GM10847 (cell line): ENCODE results near the gene AASS.

ENCODE experiments used
- POLR2A ChIP-seq: IDR thresholded peaks from 2 replicates; pipeline ENCODE4 v1.6.1; 2011; ENCODE audit not compliant: insufficient read length; ENCODE audit errors: extremely low read depth

The AASS gene

DNA sequence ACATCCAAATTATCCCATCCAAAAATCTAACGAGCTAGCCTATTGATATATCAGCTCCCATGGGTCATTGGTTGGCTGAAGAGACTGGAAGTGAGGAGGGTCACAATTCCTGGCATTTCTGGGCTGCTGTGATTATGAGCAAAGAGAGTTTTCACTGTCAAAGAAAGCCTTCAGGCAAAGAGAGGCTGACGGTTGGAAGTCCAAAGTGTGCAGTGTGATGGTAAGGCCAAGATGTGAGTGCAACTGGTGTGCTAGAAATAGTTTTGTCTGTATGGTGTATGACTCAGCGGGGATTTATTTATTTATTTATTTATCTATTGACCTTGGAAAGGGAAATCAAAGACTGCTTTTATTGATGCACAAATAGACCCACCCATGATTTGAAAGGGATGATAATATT lies 75.0 kb downstream of the AASS start:
- TF ChIP-seq POLR2A, result no peak

DNA sequence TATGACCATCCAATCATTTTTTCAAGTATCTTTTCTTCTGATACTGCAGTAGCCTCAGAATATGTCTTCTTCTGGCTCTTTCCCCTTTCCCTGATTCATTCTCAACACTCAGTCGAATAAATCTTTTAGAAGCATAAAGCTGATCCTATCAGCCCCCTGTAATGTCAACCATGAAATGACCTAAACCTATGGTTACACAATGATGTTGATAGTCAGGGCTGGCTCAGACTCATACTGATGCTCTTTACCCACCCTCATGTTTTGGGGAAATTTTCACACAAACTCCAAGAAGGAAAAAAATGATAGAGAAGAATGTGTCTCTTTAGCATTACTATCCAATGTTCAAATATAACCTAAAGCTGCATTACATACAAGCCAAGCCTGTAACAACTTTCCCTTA lies 76.0 kb downstream of the AASS start:
- no peak for TF ChIP-seq POLR2A

DNA sequence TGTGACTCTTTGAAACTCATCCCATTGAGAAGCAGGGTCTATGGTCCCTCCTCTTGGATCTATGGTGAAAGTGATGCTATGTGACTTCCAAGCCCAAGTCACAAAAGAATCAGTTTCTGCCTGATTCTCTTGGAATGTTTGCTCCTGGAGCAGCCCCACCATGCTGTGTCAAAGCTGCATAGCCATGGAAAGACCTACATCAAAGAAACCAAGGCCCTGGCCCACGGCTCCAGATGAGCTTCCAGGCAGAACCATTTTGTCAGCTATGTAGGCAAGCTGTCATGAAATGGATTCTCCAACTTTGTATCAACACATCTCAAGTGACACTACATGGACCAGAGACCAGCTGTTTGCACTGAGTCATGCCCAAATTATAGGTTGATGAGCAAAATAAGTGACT lies 77.0 kb downstream of the AASS start:
- TF ChIP-seq POLR2A, result no peak

DNA sequence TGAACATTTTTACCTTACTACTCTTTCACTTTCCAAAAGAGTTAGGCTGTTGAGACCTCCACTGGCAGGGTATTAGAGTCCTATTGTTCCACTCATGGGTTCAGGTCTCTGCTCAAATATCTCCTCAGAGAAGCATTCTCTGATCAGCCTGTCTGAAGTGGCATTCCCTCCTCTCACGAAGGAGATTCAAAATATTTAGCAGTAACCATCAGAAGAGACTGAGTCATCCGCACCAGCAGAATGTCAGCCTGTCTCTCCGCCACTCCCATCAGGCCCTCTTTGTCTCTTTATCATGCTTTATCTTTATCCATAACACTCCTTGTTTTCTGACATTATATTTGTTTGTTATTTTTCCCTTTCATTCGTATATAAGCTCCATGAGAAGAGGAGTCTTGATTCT lies 79.1 kb downstream of the AASS start:
- no peak for TF ChIP-seq POLR2A

DNA sequence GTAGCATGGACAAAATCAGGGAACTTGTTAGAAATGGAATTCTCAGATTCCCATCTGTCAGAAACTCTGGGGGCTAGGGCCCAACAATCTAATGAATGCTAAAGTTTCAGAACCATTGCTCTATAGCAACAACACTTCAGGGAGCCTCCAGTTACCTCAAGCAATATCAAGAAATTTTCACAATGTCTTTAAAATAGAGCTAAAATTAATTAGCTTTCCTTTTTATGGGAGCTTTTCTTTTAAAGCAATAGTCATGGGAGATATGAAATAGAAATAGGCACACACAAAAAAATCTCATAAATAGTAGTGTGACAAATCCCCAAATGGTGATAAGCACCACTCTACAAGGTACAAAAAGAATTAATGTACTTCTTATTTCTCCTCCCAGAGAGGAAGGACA lies 80.9 kb downstream of the AASS start:
- no peak for TF ChIP-seq POLR2A

DNA sequence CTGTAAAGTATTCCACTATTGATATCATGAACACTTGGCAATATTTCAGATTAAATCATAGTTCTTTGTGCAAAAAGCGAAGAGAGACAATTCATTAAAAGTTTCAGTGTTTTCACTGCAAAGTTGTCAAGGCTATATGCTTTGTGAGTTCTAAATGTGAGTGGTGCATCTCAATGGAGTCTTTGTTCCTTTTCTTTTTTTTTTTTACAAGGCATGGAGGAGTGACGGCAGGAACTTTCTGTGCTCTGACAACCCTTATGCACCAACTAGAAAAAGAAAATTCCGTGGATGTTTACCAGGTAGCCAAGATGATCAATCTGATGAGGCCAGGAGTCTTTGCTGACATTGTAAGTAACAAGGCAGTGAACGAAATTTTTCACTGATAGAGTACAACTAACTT lies 84.5 kb downstream of the AASS start:
- TF ChIP-seq POLR2A, result no peak

DNA sequence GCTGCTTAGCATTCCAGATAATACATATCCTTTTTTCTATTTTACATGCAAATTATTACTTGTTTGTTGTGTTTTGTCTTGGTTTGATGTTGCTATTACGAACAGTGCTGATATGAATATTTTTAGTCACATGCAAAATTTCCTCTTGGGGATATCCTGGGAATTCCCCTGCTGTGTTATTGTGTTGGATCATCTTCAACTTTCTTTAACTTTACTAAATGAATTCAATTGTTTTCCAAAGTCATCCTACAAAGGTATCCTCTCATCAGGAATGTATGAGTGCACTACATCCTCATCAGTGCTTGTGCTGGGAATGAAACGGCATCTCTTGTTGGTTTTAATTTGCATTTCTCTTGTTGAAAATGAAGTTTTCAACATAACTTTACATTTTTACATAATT lies 87.1 kb downstream of the AASS start:
- no peak for TF ChIP-seq POLR2A

DNA sequence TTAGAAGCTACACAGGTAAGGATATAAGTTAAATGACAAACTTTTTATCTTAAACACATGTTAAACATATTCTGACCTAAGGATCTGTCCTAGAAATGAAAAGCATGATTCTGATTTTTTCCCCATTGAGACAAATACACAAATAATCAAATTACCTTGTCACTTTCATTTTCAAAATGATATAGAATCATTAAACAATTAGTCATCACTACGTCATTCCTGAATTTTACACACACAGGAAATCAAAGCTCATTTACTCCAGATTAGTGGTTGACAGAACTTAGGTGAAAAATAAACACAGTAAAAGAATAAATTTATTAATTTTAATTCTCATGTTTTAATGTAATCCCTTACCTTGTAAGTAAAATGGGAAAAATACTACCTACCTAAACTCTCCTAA lies 89.0 kb downstream of the AASS start:
- no peak for TF ChIP-seq POLR2A

DNA sequence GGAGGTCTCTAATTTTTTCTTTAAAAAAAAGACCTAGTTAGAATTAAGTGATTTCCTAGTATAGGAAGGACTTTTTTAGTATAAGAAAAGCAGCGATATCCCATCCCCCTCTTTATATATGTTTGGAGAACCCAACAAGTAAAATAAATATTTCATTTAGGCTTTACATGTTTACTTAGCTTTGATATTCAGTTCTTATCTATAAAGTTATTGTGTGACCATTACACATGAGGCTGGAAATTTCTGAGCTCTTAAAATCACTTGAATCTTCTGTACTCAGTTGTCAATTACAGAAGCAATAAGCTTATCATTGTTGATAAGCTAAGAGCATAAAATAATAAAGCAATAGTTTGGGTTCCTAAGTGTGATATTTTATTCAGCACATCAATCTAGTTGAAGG lies 89.7 kb downstream of the AASS start:
- TF ChIP-seq POLR2A, result no peak

DNA sequence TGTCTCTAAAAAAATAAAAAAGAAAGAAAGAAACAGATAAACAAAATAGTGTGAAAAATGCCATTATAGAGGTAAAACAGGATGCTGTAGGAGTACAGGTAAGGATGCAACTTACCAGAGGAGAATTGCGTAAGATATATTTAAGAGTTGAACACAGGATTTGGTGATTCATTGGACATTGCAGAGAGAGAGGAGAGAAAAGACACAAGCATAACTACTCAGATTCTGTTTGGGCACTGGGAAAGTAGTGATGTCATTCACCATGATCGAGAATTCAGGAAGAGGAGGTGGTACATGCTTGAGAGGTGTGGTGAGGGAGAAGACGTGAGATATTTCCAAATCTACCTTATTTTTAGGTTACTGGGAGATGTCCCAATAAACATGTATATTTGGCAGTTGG lies 97.6 kb downstream of the AASS start:
- no peak for TF ChIP-seq POLR2A

DNA sequence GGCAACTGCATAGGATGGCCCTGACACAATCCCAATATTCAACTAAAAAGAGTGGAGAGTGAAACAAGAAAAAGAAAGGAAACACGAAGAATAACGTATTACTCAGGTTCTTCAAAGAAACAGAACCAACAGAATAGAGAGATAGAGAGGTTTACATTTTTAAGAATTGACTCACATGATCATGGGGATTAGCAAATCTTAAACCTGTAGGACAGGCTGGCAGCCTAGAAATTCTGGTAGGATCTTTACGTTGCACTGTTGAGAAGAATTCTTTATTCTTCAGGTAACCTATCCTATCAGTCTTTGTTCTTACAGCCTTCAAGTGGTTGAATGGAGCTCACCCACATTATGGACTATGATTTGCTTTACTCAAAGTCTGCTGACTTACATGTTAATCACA lies 103.9 kb downstream of the AASS start:
- TF ChIP-seq POLR2A, result no peak

DNA sequence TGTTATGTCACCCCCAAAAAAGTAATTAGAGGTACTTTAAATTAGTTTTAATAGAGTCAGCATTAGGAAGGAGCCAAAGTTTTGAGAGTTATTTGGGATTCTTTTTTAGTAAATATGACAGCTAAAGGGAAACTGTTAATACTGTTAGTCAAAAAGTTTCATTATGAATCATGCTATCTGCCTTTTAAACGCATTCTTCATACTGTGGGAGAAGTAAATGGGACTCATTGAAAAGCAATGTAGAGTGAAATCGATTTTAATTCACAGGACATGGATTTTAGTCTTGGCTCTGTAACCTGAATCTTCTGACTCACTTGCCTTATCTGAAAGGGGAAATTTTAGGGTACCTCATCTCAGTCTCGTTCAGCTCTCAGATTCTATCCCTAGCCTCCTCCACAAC lies 105.1 kb downstream of the AASS start:
- no peak for TF ChIP-seq POLR2A

DNA sequence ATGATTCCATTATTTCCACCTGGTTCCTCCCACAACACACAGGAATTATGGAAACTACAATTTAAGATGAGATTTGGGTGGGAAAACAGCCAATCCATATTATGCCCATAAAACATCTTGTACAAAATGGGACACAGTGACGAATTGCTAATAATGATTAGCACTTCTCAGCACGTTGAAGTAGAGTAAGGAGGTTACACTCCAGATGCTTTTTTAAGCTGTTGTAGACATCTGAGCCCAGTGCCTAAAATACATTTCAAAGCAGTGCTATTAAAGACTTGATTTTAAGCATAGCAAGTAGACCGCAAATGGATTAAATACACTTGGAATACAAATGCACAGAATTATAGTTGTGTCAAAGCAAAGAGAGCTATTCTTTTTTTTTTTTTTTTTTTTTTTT lies 105.9 kb downstream of the AASS start:
- TF ChIP-seq POLR2A, result no peak

DNA sequence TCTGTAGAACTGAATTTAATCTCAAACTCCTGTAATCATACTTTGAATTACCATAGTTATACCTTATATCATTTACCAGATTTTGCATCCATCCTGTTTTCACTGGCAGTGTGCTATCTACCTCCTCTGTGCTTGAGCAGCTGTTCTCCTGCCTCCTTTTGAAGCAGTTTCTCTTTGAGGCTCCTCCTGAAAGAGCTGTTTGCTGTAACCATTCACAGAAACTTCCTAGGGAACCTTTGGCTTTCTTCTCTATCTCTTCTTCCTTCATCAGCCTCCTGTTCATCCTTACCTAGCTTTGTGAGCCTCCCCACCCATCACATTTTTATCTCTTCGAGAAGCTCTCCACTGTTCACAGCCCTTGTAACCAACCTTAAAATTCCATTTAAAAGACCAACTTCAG lies 108.2 kb downstream of the AASS start:
- TF ChIP-seq POLR2A, result no peak

DNA sequence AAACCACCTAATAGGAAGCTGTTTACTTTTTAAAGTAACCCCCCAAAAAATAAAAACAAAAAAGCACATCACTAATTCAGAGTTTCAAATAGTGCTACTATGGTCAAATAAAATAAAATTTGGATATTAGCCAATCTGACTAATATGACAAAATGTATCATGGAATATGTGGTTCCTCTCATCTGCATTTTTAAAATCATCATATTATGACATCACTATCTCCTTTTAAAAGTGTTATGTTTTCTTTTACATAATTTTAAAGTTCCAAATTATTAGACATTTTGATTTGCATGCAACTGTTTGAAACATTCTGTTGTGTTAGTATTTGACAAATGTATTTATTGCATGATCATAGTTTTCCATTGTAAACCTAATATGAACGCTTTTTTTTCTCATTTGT lies 110.4 kb downstream of the AASS start:
- no peak for TF ChIP-seq POLR2A

DNA sequence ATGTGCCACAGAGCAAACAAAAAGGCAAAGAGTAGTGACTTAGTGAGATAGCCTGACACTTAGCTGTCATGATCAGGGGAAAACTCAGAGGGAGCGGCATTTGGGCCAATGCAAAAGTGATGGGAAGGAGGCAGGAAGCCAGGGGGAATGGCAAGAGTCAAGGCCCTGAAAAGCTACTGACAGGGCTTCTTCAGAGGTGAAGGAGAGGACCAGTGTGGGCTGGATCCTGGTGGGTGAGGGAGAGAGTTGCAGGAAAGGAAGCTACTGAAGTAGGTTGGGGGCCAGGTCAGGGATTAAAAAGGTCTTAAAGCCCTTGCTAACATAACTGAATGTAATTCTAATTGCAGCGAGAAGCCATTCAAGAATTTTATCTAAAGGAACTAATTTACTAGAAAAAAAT lies 117.0 kb downstream of the AASS start:
- TF ChIP-seq POLR2A, result no peak
